HG02840 (cell line): ENCODE measurements around the gene ARHGEF3.
A peak's percentile ranks its signal among the peaks of the same experiment; 100 is the strongest.
"Not testable (repeated sequence)": the region's sequence is repeated elsewhere in the genome, so short reads cannot be mapped to it uniquely, and the experiment has no call there.

ENCODE experiments used
- ATAC-seq: cut with Tn5 transposase; IDR thresholded peaks from one replicate; pipeline ENCODE4 v1.9.1; 2021; ENCODE audit warnings: mild to moderate bottlenecking, moderate library complexity, moderate number of reproducible peaks; ENCODE audit not compliant: unreplicated experiment, low FRiP score

ARHGEF3 gene

GRCh38 chr3:56748663-56749231, 53.0 kb downstream of the ARHGEF3 start:
- no peak for ATAC-seq

GRCh38 chr3:56747150-56747549, 54.6 kb downstream of the ARHGEF3 start:
- no peak for ATAC-seq

DNA sequence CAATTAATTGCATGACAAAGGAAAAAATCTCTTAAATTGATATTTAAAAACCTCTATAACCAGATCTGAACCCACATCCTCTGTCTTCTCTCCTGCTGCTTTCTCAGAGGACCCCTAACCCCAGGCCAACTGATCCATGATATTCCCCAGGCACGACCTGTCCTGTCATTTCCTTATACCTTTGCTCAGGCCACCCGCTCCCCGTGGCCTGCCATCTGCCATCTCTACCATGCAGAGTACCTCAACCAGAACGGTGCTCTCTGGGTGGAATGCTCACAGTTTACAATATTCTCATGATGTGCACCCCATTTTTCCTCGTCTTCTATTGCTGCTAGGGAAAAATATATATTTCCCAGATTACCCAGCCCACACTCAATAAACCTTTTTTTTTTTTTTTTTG, 57.7 kb downstream of the ARHGEF3 start:
- ATAC-seq, result no peak

- ATAC-seq, result no peak
Measured at GRCh38 chr3:56742887-56743286, 58.9 kb downstream of the ARHGEF3 start.

DNA sequence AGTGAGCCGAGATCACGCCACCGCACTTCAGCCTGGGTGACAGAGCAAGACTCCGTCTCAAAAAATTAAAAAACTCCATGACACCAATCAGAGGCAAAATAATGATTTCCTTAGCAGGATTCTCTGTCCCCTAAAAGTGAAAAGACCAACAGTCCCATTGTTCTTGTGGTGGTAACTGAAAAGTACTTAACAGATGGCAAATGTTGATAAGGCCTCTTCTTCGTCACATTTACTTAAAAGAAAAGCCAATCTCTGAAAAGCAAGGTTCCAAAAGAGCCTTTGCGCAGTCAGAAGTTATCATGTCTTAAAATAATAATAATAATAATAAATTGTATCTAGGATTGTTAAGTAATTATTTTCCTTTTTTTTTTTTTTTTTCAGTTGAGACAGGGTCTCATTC, 62.7 kb downstream of the ARHGEF3 start:
- ATAC-seq, result no peak

DNA sequence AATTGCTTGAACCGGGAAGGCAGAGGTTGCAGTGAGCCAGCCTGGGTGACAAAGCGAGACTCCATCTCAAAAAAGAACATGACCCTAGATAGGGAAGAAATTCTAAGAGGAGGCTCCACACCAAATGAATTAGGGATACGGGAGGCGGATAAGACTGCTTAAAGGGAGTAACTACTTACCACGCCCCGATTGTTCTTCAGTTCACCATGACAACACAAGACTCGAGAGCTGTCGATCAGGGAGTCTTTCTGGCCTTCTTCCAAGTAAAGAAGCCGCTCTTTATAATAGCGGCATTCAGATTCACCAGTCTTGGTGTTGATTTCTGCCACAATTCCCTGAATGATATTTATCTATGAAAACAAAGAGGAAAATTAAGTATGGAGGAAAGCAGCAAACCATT, 64.7 kb downstream of the ARHGEF3 start:
- no peak for ATAC-seq

GRCh38 chr3:56732109-56732508, 69.6 kb downstream of the ARHGEF3 start:
- no peak for ATAC-seq

DNA sequence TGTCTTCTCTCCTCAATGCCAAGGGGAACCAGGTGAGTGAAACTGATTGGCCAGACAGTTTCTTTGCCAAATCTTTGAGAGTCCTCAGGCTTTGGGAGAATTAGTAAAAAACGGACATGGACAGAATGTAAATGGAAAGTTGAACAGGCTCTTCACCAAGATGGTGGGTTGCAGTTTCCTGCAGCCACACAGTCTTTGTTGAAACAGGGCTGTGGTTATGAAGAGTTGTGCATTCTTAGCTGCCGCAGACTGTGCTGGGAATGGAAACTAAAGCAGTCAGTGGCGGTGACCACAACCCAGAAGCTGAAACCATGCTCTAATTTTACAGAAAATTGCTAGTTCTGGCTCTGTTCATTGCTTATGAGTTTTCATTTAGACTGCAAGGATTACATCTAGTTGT, 76.6 kb downstream of the ARHGEF3 start:
- ATAC-seq, result peak; percentile 96

- no peak for ATAC-seq
Measured at GRCh38 chr3:56724676-56725075, 77.1 kb downstream of the ARHGEF3 start.

- ATAC-seq, result no peak
Measured at GRCh38 chr3:56720849-56721248, 80.9 kb downstream of the ARHGEF3 start.

- ATAC-seq, result not testable (repeated sequence)
Measured at GRCh38 chr3:56718809-56719208, 82.9 kb downstream of the ARHGEF3 start.

DNA sequence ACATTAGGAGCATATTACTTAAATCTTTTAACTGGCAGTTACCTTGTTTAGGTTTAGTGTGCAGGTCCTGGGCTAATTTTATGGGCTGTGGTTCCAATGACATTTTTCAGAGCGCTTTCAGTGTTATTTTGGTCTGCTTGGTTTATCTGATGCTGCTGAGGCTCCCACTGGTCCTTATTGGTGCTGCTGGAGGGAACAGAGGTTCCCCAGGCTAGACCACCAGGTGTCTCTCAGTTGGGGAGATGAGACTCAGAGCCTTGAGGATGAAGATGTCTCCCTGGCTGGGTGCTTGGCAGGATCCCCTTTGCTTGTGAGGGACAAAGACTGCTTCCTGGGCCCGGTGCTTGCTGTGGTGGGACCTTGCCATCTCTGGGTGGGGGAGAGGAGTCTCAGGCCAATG, 90.4 kb downstream of the ARHGEF3 start:
- ATAC-seq, result no peak

GRCh38 chr3:56707412-56707811, 94.3 kb downstream of the ARHGEF3 start:
- ATAC-seq, result not testable (repeated sequence)

DNA sequence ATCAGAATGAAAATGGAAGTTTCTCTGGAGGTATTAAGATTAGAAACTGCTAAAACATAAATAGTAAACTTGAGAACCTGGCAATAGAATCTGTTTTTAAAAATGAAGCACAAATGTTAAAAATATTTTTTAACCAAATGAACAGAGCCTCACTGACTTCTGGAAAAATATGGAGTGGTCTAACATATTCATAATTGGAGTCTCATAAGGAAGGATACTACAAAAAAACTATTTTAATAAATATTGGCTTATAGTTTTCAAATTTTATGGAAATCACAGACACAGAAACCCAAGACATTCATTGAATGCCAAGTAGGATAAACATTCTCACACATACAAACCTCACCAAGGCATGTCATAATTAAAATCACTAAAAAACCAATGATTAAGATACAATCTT, 95.1 kb downstream of the ARHGEF3 start:
- no peak for ATAC-seq

- no peak for ATAC-seq
Measured at GRCh38 chr3:56704706-56705105, 97.0 kb downstream of the ARHGEF3 start.

DNA sequence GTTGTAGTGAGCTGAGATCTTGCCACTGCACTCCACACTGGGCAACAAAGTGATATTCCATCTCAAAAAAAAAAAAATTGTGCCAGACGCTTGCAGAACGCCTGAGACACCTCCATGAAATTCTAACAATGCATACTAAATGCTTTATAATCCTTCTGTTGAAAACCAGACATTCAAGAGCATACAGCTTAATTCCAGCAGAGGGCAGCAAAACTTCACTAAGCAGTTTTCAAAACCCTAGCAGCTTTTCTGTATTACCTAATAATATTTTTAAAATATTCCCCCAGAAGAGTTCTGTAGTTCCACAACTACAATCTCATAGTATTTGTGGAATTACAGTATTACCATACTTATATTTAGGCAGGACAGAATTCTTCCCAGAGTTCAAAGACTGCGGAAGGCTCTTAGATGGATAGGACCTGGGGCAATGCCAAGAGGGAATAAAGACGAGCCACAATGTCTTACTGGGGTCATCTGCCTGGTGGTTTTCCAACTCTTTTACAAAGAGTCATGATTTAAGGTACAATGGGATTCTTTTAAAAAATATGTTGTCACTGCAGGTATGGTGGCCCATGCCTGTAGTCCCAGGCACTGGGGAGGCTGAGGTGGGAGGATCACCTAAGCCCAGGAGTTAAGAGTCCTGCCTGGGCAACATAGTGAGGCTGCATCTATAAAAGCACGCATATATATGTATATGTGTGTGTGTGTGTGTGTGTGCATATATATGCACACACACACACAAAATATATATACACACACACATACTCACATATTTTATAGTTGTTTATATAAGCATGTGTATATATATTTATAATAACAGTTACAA, 99.0 kb downstream of the ARHGEF3 start:
- no peak for ATAC-seq

GRCh38 chr3:56700151-56700550, 101.6 kb downstream of the ARHGEF3 start:
- ATAC-seq, result no peak

DNA sequence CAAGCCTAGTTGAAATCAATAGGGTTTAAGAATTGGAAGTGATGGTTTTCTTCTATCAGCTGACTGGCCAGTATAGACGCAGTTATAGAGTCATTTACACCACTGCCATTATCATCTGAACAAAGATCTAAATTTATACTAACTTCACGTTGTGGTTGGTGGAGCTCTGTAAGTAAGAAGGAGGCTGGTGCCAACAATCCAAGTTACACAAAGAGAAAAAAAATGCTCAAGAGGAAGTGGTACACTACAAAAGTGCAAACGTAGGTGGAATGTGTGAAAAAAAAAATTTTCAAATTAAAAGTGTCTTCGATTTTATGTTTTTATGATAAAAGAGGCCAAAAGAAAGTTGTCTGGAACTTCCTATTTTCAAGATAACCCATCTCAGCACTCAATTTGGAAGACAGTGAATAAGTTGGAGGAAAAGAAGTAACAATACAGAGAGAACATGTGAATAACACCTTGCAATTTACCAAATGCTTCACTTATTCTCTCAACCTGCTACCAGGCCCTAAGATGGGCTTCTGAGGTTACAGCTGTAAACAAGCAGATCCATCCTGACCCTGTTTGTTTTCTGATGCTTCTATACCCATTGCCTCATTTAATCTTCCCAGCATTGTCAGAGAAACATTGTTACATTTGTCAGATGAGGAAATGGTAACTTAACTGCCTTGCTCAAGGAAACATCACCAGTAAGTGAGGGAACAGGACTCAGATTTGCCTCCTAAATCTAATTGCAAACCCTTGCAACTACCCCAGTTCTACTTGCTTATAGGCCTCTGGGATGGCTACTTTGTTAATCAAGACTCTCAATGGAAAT, 106.7 kb downstream of the ARHGEF3 start:
- ATAC-seq, result no peak

GRCh38 chr3:56693750-56694149, 108.0 kb downstream of the ARHGEF3 start:
- no peak for ATAC-seq

DNA sequence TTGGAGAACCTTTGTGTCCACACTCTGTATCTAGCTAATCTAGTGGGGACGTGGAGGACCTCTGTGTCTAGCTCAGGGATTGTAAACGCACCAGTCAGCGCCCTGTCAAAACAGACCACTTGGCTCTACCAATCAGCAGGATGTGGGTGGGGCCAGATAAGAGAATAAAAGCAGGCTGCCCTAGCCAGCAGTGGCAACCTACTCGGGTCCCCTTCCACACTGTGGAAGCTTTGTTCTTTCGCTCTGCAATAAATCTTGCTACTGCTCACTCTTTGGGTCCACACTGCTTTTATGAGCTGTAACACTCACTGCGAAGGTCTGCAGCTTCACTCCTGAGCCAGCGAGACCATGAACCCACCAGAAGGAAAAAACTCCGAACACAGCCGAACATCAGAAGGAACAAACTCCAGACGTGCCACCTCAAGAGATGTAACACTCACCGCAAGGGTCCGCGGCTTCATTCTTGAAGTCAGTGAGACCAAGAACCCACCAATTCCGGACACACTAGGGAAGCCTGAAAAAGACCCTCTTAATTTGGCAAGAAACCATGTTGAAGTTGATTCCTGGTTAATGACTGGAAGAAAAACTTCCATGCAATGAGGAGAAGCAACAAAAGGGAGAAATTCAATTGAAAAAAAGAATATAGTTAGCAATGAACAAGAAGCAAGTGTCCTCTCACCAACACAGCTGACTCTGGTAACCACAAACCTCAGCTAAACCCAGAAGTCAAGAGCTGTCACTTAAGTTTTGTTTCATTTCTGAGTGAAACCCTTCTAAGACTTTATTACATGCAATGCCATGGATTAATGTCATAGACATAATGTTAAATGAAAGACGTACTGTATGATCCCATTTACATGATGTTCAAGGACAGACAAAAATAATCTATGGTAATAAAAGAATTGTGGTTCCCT, 109.0 kb downstream of the ARHGEF3 start:
- ATAC-seq, result peak; percentile 78
